SIG-M5 treated with dmso at 0.1 percent for 504 hours (cell line): ENCODE data around the gene NDE1.
"Not testable (repeated sequence)": the region's sequence is repeated elsewhere in the genome, so short reads cannot be mapped to it uniquely, and the experiment has no call there.

Experiments used
- DNase-seq: peaks from one replicate; lab custom pipeline; 2025; ENCODE audit not compliant: unreplicated experiment; lab: John Stamatoyannopoulos, UW

The NDE1 gene

GRCh38 chr16:15650019-15650697 is at the start of gene NDE1:
Gene NDE1, plus strand, starts transcription at chr16:15650245. Its CDS starts 14,534 bp downstream, at chr16:15664779.
- DNase-seq, result peak; percentile 79

GRCh38 chr16:15601212-15601879 is 48.7 kb upstream of the NDE1 start:
- DNase-seq, result no peak

GRCh38 chr16:15602285-15603044 is 47.6 kb upstream of the NDE1 start:
- DNase-seq, result no peak

GRCh38 chr16:15604460-15605440 is 45.3 kb upstream of the NDE1 start:
- no peak for DNase-seq

- no peak for DNase-seq
Observed at GRCh38 chr16:15605839-15606517, 44.1 kb upstream of the NDE1 start.

GRCh38 chr16:15606518-15607220 is 43.4 kb upstream of the NDE1 start:
- no peak for DNase-seq

GRCh38 chr16:15607221-15607699 is 42.8 kb upstream of the NDE1 start:
- not testable (repeated sequence) for DNase-seq

- DNase-seq, result no peak
Observed at GRCh38 chr16:15607700-15608396, 42.2 kb upstream of the NDE1 start.

- DNase-seq, result no peak
Observed at GRCh38 chr16:15608398-15609285, 41.4 kb upstream of the NDE1 start.

- DNase-seq, result no peak
Observed at GRCh38 chr16:15609286-15609649, 40.8 kb upstream of the NDE1 start.

GRCh38 chr16:15610369-15610871 is 39.6 kb upstream of the NDE1 start:
- DNase-seq, result no peak

GRCh38 chr16:15611610-15612009 is 38.4 kb upstream of the NDE1 start:
- no peak for DNase-seq

- DNase-seq, result no peak
Observed at GRCh38 chr16:15613676-15614075, 36.4 kb upstream of the NDE1 start.

- no peak for DNase-seq
Observed at GRCh38 chr16:15616012-15616411, 34.0 kb upstream of the NDE1 start.

GRCh38 chr16:15616475-15617165 is 33.4 kb upstream of the NDE1 start:
- DNase-seq, result no peak

GRCh38 chr16:15617901-15618300 is 32.1 kb upstream of the NDE1 start:
- DNase-seq, result no peak

GRCh38 chr16:15618392-15618791 is 31.7 kb upstream of the NDE1 start:
- DNase-seq, result no peak
